ENCODE measurements around the gene PSAP.
"Not testable (repeated sequence)": the region's sequence is repeated elsewhere in the genome, so short reads cannot be mapped to it uniquely, and the experiment has no call there.

PSAP gene

GRCh38 chr10:71881647-71882355, 30.8 kb upstream of the PSAP start:
- ChIA-PET POLR2A (interaction anchor here (0.9 kb wide), 1 partner anchor 37 kb away, joined by 3 read pairs; no protein-coding TSS in a partner anchor), CTCF (interaction anchor here (1.3 to 4.4 kb wide), 7 partner anchors 10 to 59 kb away, joined by 3 to 23 read pairs (median 5); no protein-coding TSS in a partner anchor)
- Histone ChIP-seq H3K9me3 (ENCODE audit: control extremely low read depth in 1 of 5, control insufficient read depth in 4 of 5, insufficient read depth in 2 of 5, low read depth in 1 of 5, low read length in 4 of 5) (no peaks in the 10 kb centered on the region), H3K36me3 (ENCODE audit: control insufficient read depth in 4 of 4, insufficient read depth in 4 of 4, low read length in 3 of 4) (no peaks in the 10 kb centered on the region), H3K27ac (ENCODE audit: insufficient read depth in 1 of 2, low read depth in 1 of 2, low read length in 2 of 2, poor library complexity in 1 of 2, severe bottlenecking in 2 of 2) (no peak overlapping the region), H3K4me1 (ENCODE audit: control extremely low read depth in 1 of 4, control insufficient read depth in 4 of 4, insufficient read depth in 4 of 4, low read length in 3 of 4) (peaks cover 10 to 25% (median 18%) of the 10 kb centered on the region in 4 experiments), H3K4me3 (ENCODE audit: control insufficient read depth in 1 of 7, extremely low read depth in 1 of 7, insufficient read depth in 4 of 7, low read depth in 2 of 7, low read length in 6 of 7) (no peak overlapping the region), H3K27me3 (replicated peaks in 2 of 5; ENCODE audit: control insufficient read depth in 4 of 5, insufficient read depth in 5 of 5, low read length in 4 of 5) (no peaks in the 10 kb centered on the region)
- no peak for DNase-seq
- 87% methylated on average over 5 of the region's 9 CpGs for WGBS (ENCODE audit: insufficient coverage)

DNA sequence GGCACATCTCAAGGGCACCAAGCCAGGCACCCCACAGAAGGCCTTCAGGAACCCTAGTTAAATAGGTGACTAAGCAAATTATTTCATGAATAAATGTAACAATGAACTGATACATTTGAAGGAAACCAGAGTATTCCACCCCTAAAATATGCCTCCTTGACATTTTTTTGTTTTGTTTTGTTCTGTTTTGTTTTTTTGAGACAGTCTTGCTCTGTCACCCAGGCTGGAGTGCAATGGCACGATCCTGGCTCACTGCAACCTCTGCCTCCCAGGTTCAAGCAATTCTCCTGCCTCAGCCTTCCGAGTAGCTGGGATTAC, 30.2 kb upstream of the PSAP start:
- not testable (repeated sequence) for H3K9me3 ChIP-seq (ENCODE audit: control extremely low read depth in 1 of 5, control insufficient read depth in 4 of 5, insufficient read depth in 2 of 5, low read depth in 1 of 5, low read length in 4 of 5); H3K27ac ChIP-seq (ENCODE audit: insufficient read depth in 1 of 2, low read depth in 1 of 2, low read length in 2 of 2, poor library complexity in 1 of 2, severe bottlenecking in 2 of 2); H3K27me3 ChIP-seq (replicated peaks in 2 of 5; ENCODE audit: control insufficient read depth in 4 of 5, insufficient read depth in 5 of 5, low read length in 4 of 5); H3K4me3 ChIP-seq (ENCODE audit: control insufficient read depth in 1 of 7, extremely low read depth in 1 of 7, insufficient read depth in 4 of 7, low read depth in 2 of 7, low read length in 6 of 7); DNase-seq; H3K36me3 ChIP-seq (ENCODE audit: control insufficient read depth in 4 of 4, insufficient read depth in 4 of 4, low read length in 3 of 4)
- peaks cover 10 to 25% (median 18%) of the 10 kb centered on the region in 4 experiments for H3K4me1 ChIP-seq (ENCODE audit: control extremely low read depth in 1 of 4, control insufficient read depth in 4 of 4, insufficient read depth in 4 of 4, low read length in 3 of 4)
- no CpG with 5 or more reads among the region's 2 CpGs for WGBS (ENCODE audit: insufficient coverage)
- ChIA-PET CTCF (interaction anchor here (1.3 to 4.4 kb wide), 6 partner anchors 10 to 59 kb away, joined by 3 to 23 read pairs (median 5); no protein-coding TSS in a partner anchor), POLR2A (interaction anchor here (0.9 kb wide), 1 partner anchor 37 kb away, joined by 3 read pairs; no protein-coding TSS in a partner anchor)

DNA sequence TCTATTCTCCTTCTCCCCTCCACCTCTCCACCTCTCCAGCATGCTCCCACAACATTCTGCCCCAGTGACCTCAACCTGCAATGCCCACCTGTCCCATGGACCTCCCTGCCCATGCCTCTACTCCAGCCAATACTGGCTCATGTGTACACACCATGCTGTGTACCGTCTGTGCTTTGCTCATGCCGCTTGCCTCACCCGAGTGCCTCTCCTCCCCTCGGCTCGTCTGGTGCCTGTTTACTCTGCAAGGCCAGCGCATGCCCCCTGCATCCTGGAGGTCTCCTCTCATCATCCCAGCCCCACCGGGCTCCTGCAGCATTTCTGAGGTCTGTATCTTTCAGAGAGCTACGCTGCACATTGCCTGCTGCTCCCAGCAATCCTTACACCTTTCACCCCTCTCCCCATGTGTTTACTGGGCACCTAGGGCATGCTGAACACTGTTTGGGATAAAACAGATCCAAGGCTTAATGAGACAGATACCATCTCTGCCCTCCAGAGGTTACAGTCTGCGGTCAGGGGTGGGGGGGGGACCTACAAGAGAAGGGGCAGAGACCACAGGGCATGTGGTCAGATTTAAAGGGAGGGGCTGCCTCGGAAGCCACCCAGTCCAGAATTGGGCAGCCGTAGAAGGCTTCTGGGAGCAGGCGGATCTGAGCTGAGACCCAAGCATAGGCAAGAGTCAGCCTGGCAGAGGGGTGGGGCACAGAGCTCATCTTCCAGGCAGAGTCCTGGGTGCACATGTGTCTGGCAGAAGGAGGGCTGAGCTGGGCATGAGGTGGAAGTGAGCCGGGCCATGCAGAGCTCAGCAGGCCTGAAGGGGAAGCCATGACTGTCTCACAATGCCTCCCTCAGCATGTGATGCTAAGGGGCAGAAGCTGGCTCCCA, 29.6 kb upstream of the PSAP start:
- peak in 2 of 3 donors; percentile 38 to 54 for DNase-seq
- no peaks in the 10 kb centered on the region for H3K36me3 ChIP-seq (ENCODE audit: control insufficient read depth in 4 of 4, insufficient read depth in 4 of 4, low read length in 3 of 4)
- H3K4me1 ChIP-seq (ENCODE audit: control extremely low read depth in 1 of 4, control insufficient read depth in 4 of 4, insufficient read depth in 4 of 4, low read length in 3 of 4) = peaks cover 10 to 25% (median 18%) of the 10 kb centered on the region in 4 experiments
- POLR2A ChIA-PET = no interaction called here
- H3K27ac ChIP-seq (ENCODE audit: insufficient read depth in 1 of 2, low read depth in 1 of 2, low read length in 2 of 2, poor library complexity in 1 of 2, severe bottlenecking in 2 of 2) = no peak overlapping the region
- 90% methylated on average over 10 of the region's 13 CpGs for WGBS (ENCODE audit: insufficient coverage)
- no peak overlapping the region for H3K4me3 ChIP-seq (ENCODE audit: control insufficient read depth in 1 of 7, extremely low read depth in 1 of 7, insufficient read depth in 4 of 7, low read depth in 2 of 7, low read length in 6 of 7)
- no peaks in the 10 kb centered on the region for H3K9me3 ChIP-seq (ENCODE audit: control extremely low read depth in 1 of 5, control insufficient read depth in 4 of 5, insufficient read depth in 2 of 5, low read depth in 1 of 5, low read length in 4 of 5)
- no peaks in the 10 kb centered on the region for H3K27me3 ChIP-seq (replicated peaks in 2 of 5; ENCODE audit: control insufficient read depth in 4 of 5, insufficient read depth in 5 of 5, low read length in 4 of 5)
- CTCF ChIA-PET = interaction anchor here (0.6 to 4.4 kb wide), 7 partner anchors 9 to 58 kb away, joined by 3 to 23 read pairs (median 5); no protein-coding TSS in a partner anchor

DNA sequence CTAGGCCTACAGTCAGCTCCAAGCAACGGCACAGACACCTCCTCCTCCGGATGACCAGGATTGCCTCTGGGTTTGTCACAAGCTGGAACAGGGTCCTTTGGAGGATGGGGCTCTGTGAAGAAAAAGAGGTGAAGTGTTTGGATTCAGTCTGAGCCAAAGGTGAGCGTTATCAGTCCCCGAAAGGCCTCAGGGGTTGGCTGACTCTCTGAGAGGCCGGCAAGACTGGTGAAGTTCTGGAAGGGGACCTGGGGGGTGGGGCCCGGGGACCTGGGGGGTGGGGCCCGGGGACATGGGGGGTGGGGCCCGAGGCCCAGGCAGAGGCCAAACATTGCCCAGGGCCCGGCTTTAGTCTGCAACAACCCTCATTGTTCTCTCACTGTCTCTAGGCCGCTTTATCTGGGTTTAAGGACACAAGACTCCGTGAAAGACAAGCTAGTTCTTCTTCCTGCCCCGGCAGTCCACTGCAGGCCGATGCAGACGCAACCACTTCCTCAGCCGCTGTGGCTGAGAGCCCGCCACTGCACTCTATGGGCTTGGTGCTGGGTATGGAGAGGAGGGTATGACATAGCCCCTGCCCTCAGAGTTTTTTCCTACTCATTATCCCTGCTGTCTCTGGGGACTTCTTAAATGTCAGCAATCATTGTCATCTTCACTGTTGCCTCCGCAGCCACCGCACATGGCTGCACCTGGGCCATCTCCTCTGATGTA, 27.4 kb upstream of the PSAP start:
- Histone ChIP-seq H3K36me3 (ENCODE audit: control insufficient read depth in 4 of 4, insufficient read depth in 4 of 4, low read length in 3 of 4) (no peaks in the 10 kb centered on the region), H3K4me1 (ENCODE audit: control extremely low read depth in 1 of 4, control insufficient read depth in 4 of 4, insufficient read depth in 4 of 4, low read length in 3 of 4) (peaks cover 8 to 23% (median 12%) of the 10 kb centered on the region in 4 experiments), H3K27ac (ENCODE audit: insufficient read depth in 1 of 2, low read depth in 1 of 2, low read length in 2 of 2, poor library complexity in 1 of 2, severe bottlenecking in 2 of 2) (peak overlapping the region in 1 of 2 experiments; percentile 66), H3K27me3 (replicated peaks in 2 of 5; ENCODE audit: control insufficient read depth in 4 of 5, insufficient read depth in 5 of 5, low read length in 4 of 5) (no peaks in the 10 kb centered on the region), H3K9me3 (ENCODE audit: control extremely low read depth in 1 of 5, control insufficient read depth in 4 of 5, insufficient read depth in 2 of 5, low read depth in 1 of 5, low read length in 4 of 5) (no peaks in the 10 kb centered on the region), H3K4me3 (ENCODE audit: control insufficient read depth in 1 of 7, extremely low read depth in 1 of 7, insufficient read depth in 4 of 7, low read depth in 2 of 7, low read length in 6 of 7) (peak overlapping the region in 3 of 7 experiments; percentile 4 to 33 (median 7))
- WGBS (ENCODE audit: insufficient coverage) = 0% methylated on average over 1 of the region's 18 CpGs
- POLR2A ChIA-PET = interaction anchor here (0.5 kb wide), 1 partner anchor 12 kb away, joined by 3 read pairs; no protein-coding TSS in a partner anchor
- peak; percentile 44 to 82 (median 78) for DNase-seq
- CTCF ChIA-PET = interaction anchor here (0.6 to 2.2 kb wide), 11 partner anchors 9 to 1552 kb away, joined by 3 to 15 read pairs (median 3); no protein-coding TSS in a partner anchor

GRCh38 chr10:71877821-71878220, 26.8 kb upstream of the PSAP start:
- H3K27ac ChIP-seq (ENCODE audit: insufficient read depth in 1 of 2, low read depth in 1 of 2, low read length in 2 of 2, poor library complexity in 1 of 2, severe bottlenecking in 2 of 2) = peak overlapping the region in 1 of 2 experiments; percentile 66
- no CpG with 5 or more reads among the region's 4 CpGs for WGBS (ENCODE audit: insufficient coverage)
- no peaks in the 10 kb centered on the region for H3K27me3 ChIP-seq (replicated peaks in 2 of 5; ENCODE audit: control insufficient read depth in 4 of 5, insufficient read depth in 5 of 5, low read length in 4 of 5)
- H3K4me3 ChIP-seq (ENCODE audit: control insufficient read depth in 1 of 7, extremely low read depth in 1 of 7, insufficient read depth in 4 of 7, low read depth in 2 of 7, low read length in 6 of 7) = no peak overlapping the region
- no peaks in the 10 kb centered on the region for H3K36me3 ChIP-seq (ENCODE audit: control insufficient read depth in 4 of 4, insufficient read depth in 4 of 4, low read length in 3 of 4)
- peaks cover 3 to 16% (median 10%) of the 10 kb centered on the region in 4 experiments for H3K4me1 ChIP-seq (ENCODE audit: control extremely low read depth in 1 of 4, control insufficient read depth in 4 of 4, insufficient read depth in 4 of 4, low read length in 3 of 4)
- ChIA-PET POLR2A (no interaction called here), CTCF (interaction anchor here (0.9 to 2.2 kb wide), 6 partner anchors 9 to 48 kb away, joined by 3 to 15 read pairs (median 5); no protein-coding TSS in a partner anchor)
- H3K9me3 ChIP-seq (ENCODE audit: control extremely low read depth in 1 of 5, control insufficient read depth in 4 of 5, insufficient read depth in 2 of 5, low read depth in 1 of 5, low read length in 4 of 5) = no peaks in the 10 kb centered on the region
- no peak for DNase-seq

DNA sequence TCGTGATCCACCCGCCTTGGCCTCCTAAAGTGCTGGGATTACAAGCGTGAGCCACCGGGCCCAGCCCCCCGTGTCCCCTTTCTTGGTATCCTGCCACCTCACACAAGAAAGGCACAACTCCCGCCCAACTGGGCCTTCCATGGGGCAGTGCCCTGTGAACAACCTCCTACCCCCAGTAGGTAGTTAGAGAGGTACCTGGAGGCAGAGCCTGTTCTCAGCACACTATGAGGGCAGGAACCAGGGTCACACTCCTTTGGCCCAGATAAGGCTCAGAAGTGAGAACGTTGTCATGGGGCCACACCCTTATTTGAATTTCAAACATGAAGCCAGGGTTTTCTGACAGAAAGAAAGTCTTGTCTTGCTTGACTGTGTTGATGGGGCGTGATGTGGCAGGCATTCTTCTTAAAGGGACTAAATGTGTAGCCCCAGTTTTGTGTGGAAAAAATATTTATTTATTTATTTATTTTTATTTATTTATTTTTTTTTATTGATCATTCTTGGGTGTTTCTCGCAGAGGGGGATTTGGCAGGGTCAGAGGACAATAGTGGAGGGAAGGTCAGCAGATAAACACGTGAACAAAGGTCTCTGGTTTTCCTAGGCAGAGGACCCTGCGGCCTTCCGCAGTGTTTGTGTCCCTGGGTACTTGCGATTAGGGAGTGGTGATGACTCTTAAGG, 23.8 kb upstream of the PSAP start:
- CTCF ChIA-PET; H3K27ac ChIP-seq (ENCODE audit: insufficient read depth in 1 of 2, low read depth in 1 of 2, low read length in 2 of 2, poor library complexity in 1 of 2, severe bottlenecking in 2 of 2); H3K9me3 ChIP-seq (ENCODE audit: control extremely low read depth in 1 of 5, control insufficient read depth in 4 of 5, insufficient read depth in 2 of 5, low read depth in 1 of 5, low read length in 4 of 5); H3K36me3 ChIP-seq (ENCODE audit: control insufficient read depth in 4 of 4, insufficient read depth in 4 of 4, low read length in 3 of 4); H3K27me3 ChIP-seq (replicated peaks in 2 of 5; ENCODE audit: control insufficient read depth in 4 of 5, insufficient read depth in 5 of 5, low read length in 4 of 5); H3K4me3 ChIP-seq (ENCODE audit: control insufficient read depth in 1 of 7, extremely low read depth in 1 of 7, insufficient read depth in 4 of 7, low read depth in 2 of 7, low read length in 6 of 7); POLR2A ChIA-PET: not testable (repeated sequence)
- 98% methylated on average over 9 of the region's 13 CpGs for WGBS (ENCODE audit: insufficient coverage)
- DNase-seq = peak in 1 of 3 donors; percentile 20
- H3K4me1 ChIP-seq (ENCODE audit: control extremely low read depth in 1 of 4, control insufficient read depth in 4 of 4, insufficient read depth in 4 of 4, low read length in 3 of 4) = peaks cover 3 to 16% (median 12%) of the 10 kb centered on the region in 4 experiments

Measured in common myeloid progenitor, CD34-positive (primary cell).